ENCODE results near the gene ANGPTL8. TPM values are rescaled to one million over a fixed set of nuclear protein-coding genes. Genes with fewer than 3 reads are reported as not detected.

ANGPTL8 gene
- total and polyA plus RNA-seq, 8 donors: 0.38 to 2.2 (median 1.4) TPM; not detected in 4

- TF ChIP-seq CTCF (IDR thresholded peaks at IDR 0.05): no peak
- H3K36me3 ChIP-seq: peaks cover 0 to 18% (median 6%) of the 10 kb centered on the region in 3 donors
Observed at GRCh38 chr19:11225815-11226214, 13.6 kb upstream of the ANGPTL8 start.

GRCh38 chr19:11226716-11227166 is 12.7 kb upstream of the ANGPTL8 start:
- no peak for TF ChIP-seq CTCF (IDR thresholded peaks at IDR 0.05)
- no peaks in the 10 kb centered on the region for H3K27me3 ChIP-seq
- no peaks in the 10 kb centered on the region for H3K4me1 ChIP-seq
- H3K9me3 ChIP-seq: no peaks in the 10 kb centered on the region
- no peak overlapping the region for H3K4me3 ChIP-seq
- peaks cover 0 to 11% (median 5%) of the 10 kb centered on the region in 3 donors for H3K36me3 ChIP-seq
- no peak overlapping the region for H3K27ac ChIP-seq
- intact Hi-C loops (cut with DNase I): no loop called here
- 81 to 100% methylated on average over 1 of the region's 1 CpG for WGBS, 2 donors
- DNase-seq (no peak), ATAC-seq (no peak), FAIRE-seq (no peak)

More at GRCh38 chr19:11225815-11226214, 13.6 kb upstream of the ANGPTL8 start:
- ATAC-seq (no peak), FAIRE-seq (no peak), DNase-seq (no peak)
- intact Hi-C loops (cut with DNase I): no loop called here
- Histone ChIP-seq H3K4me1 (no peaks in the 10 kb centered on the region), H3K27me3 (no peaks in the 10 kb centered on the region), H3K4me3 (no peak overlapping the region), H3K27ac (no peak overlapping the region), H3K9me3 (no peaks in the 10 kb centered on the region)
- 89 to 99% methylated on average over 3 of the region's 3 CpGs for WGBS, 2 donors

GRCh38 chr19:11227195-11227886 is 12.1 kb upstream of the ANGPTL8 start:
- no peak for FAIRE-seq
- no peak for TF ChIP-seq CTCF (IDR thresholded peaks at IDR 0.05)
- no peaks in the 10 kb centered on the region for H3K4me1 ChIP-seq

GRCh38 chr19:11230621-11231386 is 8.6 kb upstream of the ANGPTL8 start:
- ATAC-seq: no peak
- no peak overlapping the region for H3K27ac ChIP-seq
- no peak for TF ChIP-seq CTCF (IDR thresholded peaks at IDR 0.05)

More at GRCh38 chr19:11227195-11227886, 12.1 kb upstream of the ANGPTL8 start:
- DNase-seq (no peak), ATAC-seq (peak in 1 of 4 donors; percentile 10)
- Histone ChIP-seq H3K36me3 (peaks cover 0 to 11% (median 0%) of the 10 kb centered on the region in 3 donors), H3K4me3 (no peak overlapping the region), H3K27ac (no peak overlapping the region), H3K27me3 (no peaks in the 10 kb centered on the region), H3K9me3 (no peaks in the 10 kb centered on the region)
- intact Hi-C loops (cut with DNase I): no loop called here
- WGBS, 2 donors: 95% methylated on average over 14 of the region's 14 CpGs

More at GRCh38 chr19:11230621-11231386, 8.6 kb upstream of the ANGPTL8 start:
- DNase-seq: no peak
- H3K36me3 ChIP-seq: peaks cover 0 to 7% (median 0%) of the 10 kb centered on the region in 3 donors
- no peaks in the 10 kb centered on the region for H3K27me3 ChIP-seq
- no peaks in the 10 kb centered on the region for H3K9me3 ChIP-seq
- no peaks in the 10 kb centered on the region for H3K4me1 ChIP-seq
- no peak overlapping the region for H3K4me3 ChIP-seq
- intact Hi-C loops (cut with DNase I): no loop called here
- FAIRE-seq: no peak
- 86 to 93% methylated on average over 6 to 7 of the region's 7 CpGs for WGBS, 2 donors
